ENCODE measurements around the gene KLF3. TPM values are rescaled to one million over a fixed set of nuclear protein-coding genes. Genes with fewer than 3 reads are reported as not detected.

The KLF3 gene
- total RNA-seq, 1 experiment from 2014 or later, result 29.0 TPM

DNA sequence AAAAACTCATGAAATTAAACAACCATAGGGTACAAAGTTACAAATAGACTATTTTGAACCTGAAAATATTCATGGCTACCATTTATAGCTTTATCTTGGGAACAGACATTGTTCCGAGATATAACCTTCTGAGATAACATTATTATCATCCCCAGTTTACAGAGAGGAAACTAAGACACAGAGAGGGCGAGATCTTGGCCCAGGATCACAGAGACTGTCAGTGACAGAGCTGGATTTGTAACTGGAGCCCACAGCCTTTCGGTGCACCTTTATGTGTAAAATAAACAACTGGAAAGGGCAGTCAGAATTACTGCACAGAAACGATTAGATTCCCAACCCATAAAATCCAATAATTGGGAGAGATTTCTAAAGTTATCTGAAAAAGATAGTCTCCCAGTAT, 28.4 kb downstream of the KLF3 start:
- no peak overlapping the region for H2BK12ac ChIP-seq (ENCODE audit: insufficient read length, low read depth, low read length)
- no peak overlapping the region for H3T11ph ChIP-seq (ENCODE audit: low read length)
- no peak overlapping the region for H4K91ac ChIP-seq (ENCODE audit: insufficient read length, low read depth, low read length)
- H3K9ac ChIP-seq (ENCODE audit: extremely low read depth, insufficient read length, low read length), result no peak overlapping the region
- no peak for DNase-seq
- peaks cover 53 to 82% (median 63%) of the 10 kb centered on the region in 3 experiments for H3K36me3 Mint-ChIP-seq (ENCODE audit: insufficient read depth in 1 of 3, low read depth in 3 of 3)
- no peak overlapping the region for H3K56ac ChIP-seq (ENCODE audit: insufficient read length, low read depth, low read length)
- no peak overlapping the region for H3K4ac ChIP-seq (ENCODE audit: low read depth, low read length)
- no peak overlapping the region for H3K4me2 ChIP-seq (ENCODE audit: insufficient read depth, insufficient read length, low read length)
- no CpG with 5 or more reads among the region's 4 CpGs for WGBS (ENCODE audit: extremely low coverage, insufficient read length, low lambda C conversion rate)
- no peaks in the 10 kb centered on the region for H4K20me1 ChIP-seq (ENCODE audit: control insufficient read depth, insufficient read depth, insufficient read length)
- H3K79me1 ChIP-seq (ENCODE audit: insufficient read depth, low read depth, low read length, poor library complexity, severe bottlenecking), result no peaks in the 10 kb centered on the region
- no peak overlapping the region for H3K27ac ChIP-seq (ENCODE audit: insufficient read length, low read depth, low read length)
- H3K23ac ChIP-seq (ENCODE audit: insufficient read length, low read depth, low read length), result no peak overlapping the region
- H2AFZ ChIP-seq (ENCODE audit: low read length), result no peak overlapping the region
- H3K27ac Mint-ChIP-seq, result no peak overlapping the region
- H2BK5ac ChIP-seq (ENCODE audit: insufficient read length, low read length), result no peak overlapping the region
- H4K5ac ChIP-seq (ENCODE audit: insufficient read length, low read depth, low read length), result no peak overlapping the region
- no peak overlapping the region for H4K8ac ChIP-seq (replicated peaks; ENCODE audit: insufficient read length, low read depth, low read length)
- H3K27me3 ChIP-seq (ENCODE audit: insufficient read depth, low read length), result no peaks in the 10 kb centered on the region
- no peaks in the 10 kb centered on the region for H3K27me3 Mint-ChIP-seq (ENCODE audit: low read depth)
- H3K4me1 ChIP-seq (ENCODE audit: insufficient read depth, low read length), result no peaks in the 10 kb centered on the region
- H2BK15ac ChIP-seq (ENCODE audit: low read depth, low read length), result no peak overlapping the region
- H2BK20ac ChIP-seq (ENCODE audit: low read depth, low read length, poor library complexity, severe bottlenecking), result no peak overlapping the region
- no peak overlapping the region for H3K4me3 Mint-ChIP-seq
- no peak overlapping the region for H2BK120ac ChIP-seq (ENCODE audit: low read depth, low read length, poor library complexity, severe bottlenecking)
- H3K18ac ChIP-seq (ENCODE audit: insufficient read length, low read depth, low read length), result no peak overlapping the region
- H2AK5ac ChIP-seq (ENCODE audit: insufficient read length, low read length), result no peak overlapping the region
- TF ChIP-seq, protein P1, sequence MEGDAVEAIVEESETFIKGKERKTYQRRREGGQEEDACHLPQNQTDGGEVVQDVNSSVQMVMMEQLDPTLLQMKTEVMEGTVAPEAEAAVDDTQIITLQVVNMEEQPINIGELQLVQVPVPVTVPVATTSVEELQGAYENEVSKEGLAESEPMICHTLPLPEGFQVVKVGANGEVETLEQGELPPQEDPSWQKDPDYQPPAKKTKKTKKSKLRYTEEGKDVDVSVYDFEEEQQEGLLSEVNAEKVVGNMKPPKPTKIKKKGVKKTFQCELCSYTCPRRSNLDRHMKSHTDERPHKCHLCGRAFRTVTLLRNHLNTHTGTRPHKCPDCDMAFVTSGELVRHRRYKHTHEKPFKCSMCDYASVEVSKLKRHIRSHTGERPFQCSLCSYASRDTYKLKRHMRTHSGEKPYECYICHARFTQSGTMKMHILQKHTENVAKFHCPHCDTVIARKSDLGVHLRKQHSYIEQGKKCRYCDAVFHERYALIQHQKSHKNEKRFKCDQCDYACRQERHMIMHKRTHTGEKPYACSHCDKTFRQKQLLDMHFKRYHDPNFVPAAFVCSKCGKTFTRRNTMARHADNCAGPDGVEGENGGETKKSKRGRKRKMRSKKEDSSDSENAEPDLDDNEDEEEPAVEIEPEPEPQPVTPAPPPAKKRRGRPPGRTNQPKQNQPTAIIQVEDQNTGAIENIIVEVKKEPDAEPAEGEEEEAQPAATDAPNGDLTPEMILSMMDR (conservative IDR thresholded peaks at IDR 0.05), result no peak
- no peak overlapping the region for H3K14ac ChIP-seq (ENCODE audit: insufficient read depth, low read length)
- no peaks in the 10 kb centered on the region for H3K9me3 ChIP-seq (ENCODE audit: control insufficient read depth, low read depth, low read length)
- peaks cover 12 to 17% of the 10 kb centered on the region in 2 experiments for H3K4me1 Mint-ChIP-seq
- H3K23me2 ChIP-seq (ENCODE audit: insufficient read length, low read depth, low read length, poor library complexity, severe bottlenecking), result no peaks in the 10 kb centered on the region
- H3K9me3 Mint-ChIP-seq, result no peaks in the 10 kb centered on the region
- peaks cover 2% of the 10 kb centered on the region; the same call in 1 of the 2 replicates for H3K79me2 ChIP-seq (ENCODE audit: insufficient read depth, low read length)
